ENCODE measurements around the gene CDK7. TPM values are rescaled to one million over a fixed set of nuclear protein-coding genes. Genes with fewer than 3 reads are reported as not detected.

CDK7 gene
- total RNA-seq, 1 experiment from 2014 or later, result 53.4 TPM

DNA sequence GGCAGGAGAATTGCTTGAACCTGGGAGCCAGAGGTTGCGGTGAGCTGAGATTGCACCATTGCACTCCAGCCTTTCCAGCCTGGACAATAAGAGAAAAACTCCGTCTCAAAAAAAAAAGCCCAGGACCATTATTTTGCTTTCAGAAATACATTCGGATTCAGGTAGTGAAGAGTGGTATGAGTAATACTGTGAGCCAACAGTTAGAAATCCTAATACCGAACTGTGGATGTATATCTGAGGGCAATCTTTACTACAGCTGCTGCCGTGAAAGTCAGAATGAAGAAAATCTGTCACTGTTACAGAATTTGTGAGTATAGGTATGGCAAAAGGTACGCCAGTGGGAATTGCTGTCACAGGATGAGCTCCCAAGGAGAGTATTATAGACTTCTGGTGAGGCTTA, 3.4 kb upstream of the CDK7 start:
- no peak overlapping the region for H4K8ac ChIP-seq (replicated peaks; ENCODE audit: insufficient read length, low read depth, low read length)
- H2AK5ac ChIP-seq (ENCODE audit: insufficient read length, low read length), result no peak overlapping the region
- no peaks in the 10 kb centered on the region for H4K20me1 ChIP-seq (ENCODE audit: control insufficient read depth, insufficient read depth, insufficient read length)
- no peak overlapping the region for H3K27ac ChIP-seq (ENCODE audit: insufficient read length, low read depth, low read length)
- no peak overlapping the region for H2BK5ac ChIP-seq (ENCODE audit: insufficient read length, low read length)
- no peak overlapping the region for H3T11ph ChIP-seq (ENCODE audit: low read length)
- H2AFZ ChIP-seq (ENCODE audit: low read length), result no peak overlapping the region
- peaks cover 3 to 21% (median 18%) of the 10 kb centered on the region in 3 experiments; a peak in 5 of 7 replicates for H3K36me3 Mint-ChIP-seq (ENCODE audit: insufficient read depth in 1 of 3, low read depth in 3 of 3)
- no peak overlapping the region for H2BK12ac ChIP-seq (ENCODE audit: insufficient read length, low read depth, low read length)
- no peak overlapping the region for H3K23ac ChIP-seq (ENCODE audit: insufficient read length, low read depth, low read length)
- no peaks in the 10 kb centered on the region for H3K27me3 ChIP-seq (ENCODE audit: insufficient read depth, low read length)
- H3K9me3 Mint-ChIP-seq, result no peaks in the 10 kb centered on the region
- H3K9ac ChIP-seq (ENCODE audit: extremely low read depth, insufficient read length, low read length), result no peak overlapping the region
- no peaks in the 10 kb centered on the region; the same call in 1 of the 2 replicates for H3K27me3 Mint-ChIP-seq (ENCODE audit: low read depth)
- H3K79me2 ChIP-seq (ENCODE audit: insufficient read depth, low read length), result no peaks in the 10 kb centered on the region; the same call in 1 of the 2 replicates
- peaks cover 10 to 11% of the 10 kb centered on the region in 2 experiments for H3K4me1 Mint-ChIP-seq
- H3K56ac ChIP-seq (ENCODE audit: insufficient read length, low read depth, low read length), result no peak overlapping the region
- WGBS (ENCODE audit: extremely low coverage, insufficient read length, low lambda C conversion rate), result no CpG with 5 or more reads among the region's 6 CpGs
- no peak overlapping the region for H3K4me2 ChIP-seq (ENCODE audit: insufficient read depth, insufficient read length, low read length)
- TF ChIP-seq, protein P1, sequence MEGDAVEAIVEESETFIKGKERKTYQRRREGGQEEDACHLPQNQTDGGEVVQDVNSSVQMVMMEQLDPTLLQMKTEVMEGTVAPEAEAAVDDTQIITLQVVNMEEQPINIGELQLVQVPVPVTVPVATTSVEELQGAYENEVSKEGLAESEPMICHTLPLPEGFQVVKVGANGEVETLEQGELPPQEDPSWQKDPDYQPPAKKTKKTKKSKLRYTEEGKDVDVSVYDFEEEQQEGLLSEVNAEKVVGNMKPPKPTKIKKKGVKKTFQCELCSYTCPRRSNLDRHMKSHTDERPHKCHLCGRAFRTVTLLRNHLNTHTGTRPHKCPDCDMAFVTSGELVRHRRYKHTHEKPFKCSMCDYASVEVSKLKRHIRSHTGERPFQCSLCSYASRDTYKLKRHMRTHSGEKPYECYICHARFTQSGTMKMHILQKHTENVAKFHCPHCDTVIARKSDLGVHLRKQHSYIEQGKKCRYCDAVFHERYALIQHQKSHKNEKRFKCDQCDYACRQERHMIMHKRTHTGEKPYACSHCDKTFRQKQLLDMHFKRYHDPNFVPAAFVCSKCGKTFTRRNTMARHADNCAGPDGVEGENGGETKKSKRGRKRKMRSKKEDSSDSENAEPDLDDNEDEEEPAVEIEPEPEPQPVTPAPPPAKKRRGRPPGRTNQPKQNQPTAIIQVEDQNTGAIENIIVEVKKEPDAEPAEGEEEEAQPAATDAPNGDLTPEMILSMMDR (conservative IDR thresholded peaks at IDR 0.05), result no peak
- H4K91ac ChIP-seq (ENCODE audit: insufficient read length, low read depth, low read length), result no peak overlapping the region
- H2BK15ac ChIP-seq (ENCODE audit: low read depth, low read length), result no peak overlapping the region
- no peaks in the 10 kb centered on the region for H3K23me2 ChIP-seq (ENCODE audit: insufficient read length, low read depth, low read length, poor library complexity, severe bottlenecking)
- no peak overlapping the region for H3K14ac ChIP-seq (ENCODE audit: insufficient read depth, low read length)
- no peak overlapping the region for H3K4me3 Mint-ChIP-seq
- H2BK20ac ChIP-seq (ENCODE audit: low read depth, low read length, poor library complexity, severe bottlenecking), result no peak overlapping the region
- H3K27ac Mint-ChIP-seq, result no peak overlapping the region
- no peak overlapping the region for H4K5ac ChIP-seq (ENCODE audit: insufficient read length, low read depth, low read length)
- no peak overlapping the region for H3K18ac ChIP-seq (ENCODE audit: insufficient read length, low read depth, low read length)
- no peak overlapping the region for H3K4ac ChIP-seq (ENCODE audit: low read depth, low read length)
- no peak for DNase-seq
- no peak overlapping the region for H2BK120ac ChIP-seq (ENCODE audit: low read depth, low read length, poor library complexity, severe bottlenecking)
- H3K9me3 ChIP-seq (ENCODE audit: control insufficient read depth, low read depth, low read length), result no peaks in the 10 kb centered on the region
- no peaks in the 10 kb centered on the region for H3K79me1 ChIP-seq (ENCODE audit: insufficient read depth, low read depth, low read length, poor library complexity, severe bottlenecking)
- no peaks in the 10 kb centered on the region for H3K4me1 ChIP-seq (ENCODE audit: insufficient read depth, low read length)
